K562 (cell line): ENCODE measurements around the gene MMP28. TPM values are rescaled to one million over a fixed set of nuclear protein-coding genes. Genes with fewer than 3 reads are reported as not detected.
A peak's percentile ranks its signal among the peaks of the same experiment; 100 is the strongest.

ENCODE experiments used
- CREB1 ChIP-seq, 2 experiments: sonication (generic) in 1 of 2; formaldehyde crosslinking in 1 of 2; IDR thresholded peaks; 2 replicates each; pipeline versions ENCODE4 v1.6.1 to v1.8.0; 2012 to 2022; ENCODE audit warnings: inconsistent platforms in 1 of 2, mild to moderate bottlenecking in 1 of 2, missing genetic modification reagents in 1 of 2, moderate library complexity in 1 of 2
- FOXA1 ChIP-seq: fragments of 450-650 bp; IDR thresholded peaks from 2 replicates; pipeline ENCODE4 v1.6.1; 2016; ENCODE audit warnings: mild to moderate bottlenecking, borderline replicate concordance
- HNRNPH1 ChIP-seq: fragments of 200-400 bp; formaldehyde crosslinking; optimal IDR thresholded peaks from 2 replicates; pipeline ENCODE3; 2017; ENCODE audit warnings: low read depth, mild to moderate bottlenecking, low read length, moderate library complexity
- MCM7 ChIP-seq, 2 experiments: fragments of 450-650 bp; IDR thresholded peaks; 2 replicates each; pipeline ENCODE4 v1.6.1; 2016 to 2018
- MTA3 ChIP-seq: fragments of 450-650 bp; formaldehyde crosslinking; IDR thresholded peaks from 2 replicates; pipeline ENCODE4 v1.6.1; 2017; ENCODE audit warnings: mild to moderate bottlenecking, borderline replicate concordance
- NFXL1 ChIP-seq: fragments of 450-650 bp; formaldehyde crosslinking; IDR thresholded peaks from 2 replicates; pipeline ENCODE4 v1.4.0; 2021; ENCODE audit warnings: mild to moderate bottlenecking
- RB1 ChIP-seq: fragments of 450-650 bp; IDR thresholded peaks from 2 replicates; pipeline ENCODE4 v1.6.1; 2017; ENCODE audit warnings: low read depth, mild to moderate bottlenecking
- ZBTB17 ChIP-seq: fragments of 450-650 bp; formaldehyde crosslinking; IDR thresholded peaks from 2 replicates; pipeline ENCODE4 v1.4.0; 2020; ENCODE audit warnings: mild to moderate bottlenecking
- ZNF212 ChIP-seq: fragments of 450-650 bp; formaldehyde crosslinking; IDR thresholded peaks from 2 replicates; pipeline ENCODE4 v1.4.0; 2020; ENCODE audit warnings: mild to moderate bottlenecking
- ZNF384 ChIP-seq: IDR thresholded peaks from 2 replicates; pipeline ENCODE4 v1.6.1; 2012; ENCODE audit warnings: low read depth, low read length, improper control_type of control experiment
- polyA plus RNA-seq, 8 experiments: library from polyadenylated mRNA; depleted of rRNA in 4 of 8; stranded (reverse) in 5 of 8; unstranded in 3 of 8; fragments of >200 nt; fragmentation: Nextera tagmentation in 2 of 8; fragmentation: Illumina TruSeq in 1 of 8; extraction: Ambion mirVana in 2 of 8; extraction: Trizol in 1 of 8; gene quantifications; 2 replicates each; pipeline versions ENCODE4 v1.2.1 to v1.2.3, GENCODE V29; 2011 to 2014; ENCODE audit warnings: inconsistent platforms in 1 of 8, missing spikeins in 1 of 8
- total RNA-seq, 7 experiments: library from RNA; depleted of rRNA in 6 of 7; stranded (reverse); fragments of >200 nt in 6 of 7; fragmentation: Illumina TruSeq in 2 of 7; extraction: Trizol in 2 of 7; gene quantifications; 2 replicates each; pipeline versions ENCODE4 v1.2.1 to v1.2.3, GENCODE V29; 2011 to 2021; ENCODE audit warnings: low replicate concordance in 1 of 7
- TF ChIP-seq, protein P1 (sequence below): sonication (generic); formaldehyde crosslinking; IDR thresholded peaks from 2 replicates; pipeline ENCODE4 v1.8.0; 2022; ENCODE audit warnings: missing genetic modification reagents, mild to moderate bottlenecking, moderate library complexity, borderline replicate concordance
- TF ChIP-seq, protein P2 (sequence below): sonication (generic); formaldehyde crosslinking; IDR thresholded peaks from 2 replicates; pipeline ENCODE4 v1.8.1; 2022; ENCODE audit warnings: missing genetic modification reagents
- TF ChIP-seq, protein P3 (sequence below): fragments of 250-450 bp; sonication (Bioruptor Pico); IDR thresholded peaks from 2 replicates; pipeline ENCODE4 v1.5.0; 2021; ENCODE audit warnings: mild to moderate bottlenecking, moderate library complexity
- TF ChIP-seq, protein P4 (sequence below), 2 experiments: fragments of 450-650 bp in 1 of 2; sonication (generic) in 1 of 2; formaldehyde crosslinking; conservative IDR thresholded peaks; 2 replicates each; pipeline versions ENCODE4 v1.4.0 to v1.8.1; 2020 to 2022; ENCODE audit warnings: mild to moderate bottlenecking in 1 of 2, missing genetic modification reagents in 1 of 2
- TF ChIP-seq, protein P5 (sequence below): fragments of 450-650 bp; IDR thresholded peaks from 2 replicates; pipeline ENCODE4 v1.6.1; 2017; ENCODE audit warnings: antibody characterized with exemption, mild to moderate bottlenecking

MMP28 gene
- total and polyA plus RNA-seq, 9 of the 15 experiments (the other 6 are each of a cell fraction or from before 2014, with no cell fraction given): not detected

DNA sequence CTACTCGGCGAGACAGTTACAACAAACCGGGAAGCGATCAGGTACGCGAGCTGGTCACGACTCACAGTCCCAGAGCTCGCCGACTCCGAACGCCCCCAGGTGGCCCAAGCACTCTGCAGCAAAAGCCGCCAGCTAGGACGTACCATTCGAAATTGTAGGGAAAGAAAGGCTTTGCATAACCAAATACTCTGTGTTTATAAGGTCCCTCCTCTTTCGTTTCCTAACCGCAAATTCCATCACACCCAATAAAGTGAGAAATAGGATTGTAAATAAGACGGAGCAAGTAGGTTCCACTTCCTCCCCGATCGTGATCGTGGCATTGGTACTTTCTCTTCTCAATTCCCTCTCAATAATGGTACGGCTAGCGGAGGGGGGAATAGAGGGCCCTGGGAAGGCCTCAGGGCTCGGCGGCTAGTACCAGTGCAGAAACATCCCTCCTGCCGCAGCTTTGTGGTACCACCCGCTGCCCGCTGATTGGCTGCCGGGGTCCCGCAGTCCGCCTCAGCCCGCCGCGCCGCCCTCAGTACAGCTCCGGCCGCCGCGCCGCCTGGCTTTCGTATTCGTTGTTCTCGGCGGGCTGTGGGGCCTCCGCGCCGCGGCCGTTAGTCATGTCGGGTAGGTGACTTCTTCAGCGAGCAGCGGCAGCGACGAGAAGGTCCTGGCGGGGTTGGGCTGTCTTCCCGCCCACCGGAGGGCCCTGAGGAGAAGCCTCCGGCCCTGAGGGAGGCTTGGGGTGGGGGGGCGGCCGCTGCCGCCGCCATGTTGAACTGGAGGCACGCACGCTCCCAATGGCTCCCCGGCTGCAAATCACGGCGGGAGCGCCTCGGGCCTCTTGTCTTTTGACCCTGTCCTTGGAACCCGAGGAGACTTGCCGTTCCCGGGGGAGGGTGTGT, 13.8 kb upstream of the MMP28 start, which contains the start of gene TAF15 (continued):
- TF ChIP-seq, protein P1, sequence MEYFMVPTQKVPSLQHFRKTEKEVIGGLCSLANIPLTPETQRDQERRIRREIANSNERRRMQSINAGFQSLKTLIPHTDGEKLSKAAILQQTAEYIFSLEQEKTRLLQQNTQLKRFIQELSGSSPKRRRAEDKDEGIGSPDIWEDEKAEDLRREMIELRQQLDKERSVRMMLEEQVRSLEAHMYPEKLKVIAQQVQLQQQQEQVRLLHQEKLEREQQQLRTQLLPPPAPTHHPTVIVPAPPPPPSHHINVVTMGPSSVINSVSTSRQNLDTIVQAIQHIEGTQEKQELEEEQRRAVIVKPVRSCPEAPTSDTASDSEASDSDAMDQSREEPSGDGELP (CRISPR knock-in tag): peak; percentile 62
- TF ChIP-seq CREB1 (IDR thresholded peaks at IDR 0.05) (peak; percentile 48; the same call in 1 of the 2 replicates), CREB1 (CRISPR knock-in tag; IDR thresholded peaks at IDR 0.05) (peak; percentile 35; the same call in 1 of the 2 replicates), ZNF212 (CRISPR knock-in tag) (0 out of 2 replicates have a peak, but pooled peaks have one; percentile 49), NFXL1 (CRISPR knock-in tag) (no peak), HNRNPH1 (no peak), RB1 (peak; percentile 92), MCM7 (IDR thresholded peaks at IDR 0.05) (no peak), MTA3 (peak; percentile 87), FOXA1 (no peak), ZBTB17 (CRISPR knock-in tag) (0 out of 2 replicates have a peak, but pooled peaks have one; percentile 25), ZNF384 (no peak)
- TF ChIP-seq, protein P2, sequence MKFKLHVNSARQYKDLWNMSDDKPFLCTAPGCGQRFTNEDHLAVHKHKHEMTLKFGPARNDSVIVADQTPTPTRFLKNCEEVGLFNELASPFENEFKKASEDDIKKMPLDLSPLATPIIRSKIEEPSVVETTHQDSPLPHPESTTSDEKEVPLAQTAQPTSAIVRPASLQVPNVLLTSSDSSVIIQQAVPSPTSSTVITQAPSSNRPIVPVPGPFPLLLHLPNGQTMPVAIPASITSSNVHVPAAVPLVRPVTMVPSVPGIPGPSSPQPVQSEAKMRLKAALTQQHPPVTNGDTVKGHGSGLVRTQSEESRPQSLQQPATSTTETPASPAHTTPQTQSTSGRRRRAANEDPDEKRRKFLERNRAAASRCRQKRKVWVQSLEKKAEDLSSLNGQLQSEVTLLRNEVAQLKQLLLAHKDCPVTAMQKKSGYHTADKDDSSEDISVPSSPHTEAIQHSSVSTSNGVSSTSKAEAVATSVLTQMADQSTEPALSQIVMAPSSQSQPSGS: no peak
- TF ChIP-seq, protein P3, sequence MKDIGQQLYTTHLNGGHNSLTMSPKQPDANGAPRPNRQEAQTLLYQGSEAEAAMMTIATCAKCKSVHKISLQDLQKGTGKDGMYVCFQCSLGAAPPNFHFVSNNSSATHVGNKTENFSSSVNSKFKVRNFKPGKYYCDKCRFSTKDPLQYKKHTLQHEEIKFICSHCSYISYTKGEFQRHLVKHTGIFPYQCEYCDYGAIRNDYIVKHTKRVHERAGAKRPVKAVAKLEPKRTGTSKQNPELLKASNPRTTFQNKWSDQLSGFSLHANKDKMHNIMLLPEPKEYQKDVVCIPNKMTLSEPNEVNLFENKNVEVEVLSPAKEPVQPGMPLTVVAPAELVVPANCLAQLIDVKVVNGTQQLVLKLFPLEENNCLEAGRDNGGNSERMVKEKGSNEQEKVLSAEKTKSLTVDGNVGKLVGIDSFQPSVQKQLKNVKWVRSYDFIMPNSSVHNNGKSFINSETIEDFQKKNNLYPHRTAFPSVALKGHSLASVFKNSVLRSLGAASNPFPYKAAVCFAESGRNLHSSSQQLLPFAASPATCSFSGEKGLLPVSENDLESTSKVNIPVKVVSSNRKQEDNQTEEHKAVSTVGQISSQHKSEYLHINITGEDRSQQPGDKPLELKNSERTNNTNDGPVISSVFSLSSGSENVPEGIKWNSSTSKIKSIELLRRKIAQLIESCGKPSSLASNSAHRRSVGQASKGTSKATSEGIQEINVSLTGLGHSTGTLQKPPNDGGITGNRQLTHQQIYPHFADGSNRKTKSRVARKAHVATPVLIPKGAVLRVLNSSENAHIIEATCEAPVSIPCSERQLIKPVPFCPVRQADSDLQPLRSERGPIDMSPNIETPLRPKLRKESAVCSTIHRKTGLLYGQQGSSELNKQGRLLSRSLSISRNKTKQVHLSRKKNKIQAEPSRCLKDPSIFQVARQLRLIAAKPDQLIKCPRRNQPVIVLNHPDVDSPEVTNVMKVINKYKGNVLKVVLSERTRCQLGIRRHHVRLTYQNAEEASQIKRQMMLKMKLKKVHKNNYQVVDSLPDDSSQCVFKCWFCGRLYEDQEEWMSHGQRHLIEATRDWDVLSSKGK (CRISPR knock-in tag): no peak
- TF ChIP-seq, protein P4, sequence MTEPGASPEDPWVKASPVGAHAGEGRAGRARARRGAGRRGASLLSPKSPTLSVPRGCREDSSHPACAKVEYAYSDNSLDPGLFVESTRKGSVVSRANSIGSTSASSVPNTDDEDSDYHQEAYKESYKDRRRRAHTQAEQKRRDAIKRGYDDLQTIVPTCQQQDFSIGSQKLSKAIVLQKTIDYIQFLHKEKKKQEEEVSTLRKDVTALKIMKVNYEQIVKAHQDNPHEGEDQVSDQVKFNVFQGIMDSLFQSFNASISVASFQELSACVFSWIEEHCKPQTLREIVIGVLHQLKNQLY (CRISPR knock-in tag; conservative IDR thresholded peaks at IDR 0.05): peak in 1 of 2 experiments; percentile 75; a peak in 1 of 4 replicates
- TF ChIP-seq, protein P5, sequence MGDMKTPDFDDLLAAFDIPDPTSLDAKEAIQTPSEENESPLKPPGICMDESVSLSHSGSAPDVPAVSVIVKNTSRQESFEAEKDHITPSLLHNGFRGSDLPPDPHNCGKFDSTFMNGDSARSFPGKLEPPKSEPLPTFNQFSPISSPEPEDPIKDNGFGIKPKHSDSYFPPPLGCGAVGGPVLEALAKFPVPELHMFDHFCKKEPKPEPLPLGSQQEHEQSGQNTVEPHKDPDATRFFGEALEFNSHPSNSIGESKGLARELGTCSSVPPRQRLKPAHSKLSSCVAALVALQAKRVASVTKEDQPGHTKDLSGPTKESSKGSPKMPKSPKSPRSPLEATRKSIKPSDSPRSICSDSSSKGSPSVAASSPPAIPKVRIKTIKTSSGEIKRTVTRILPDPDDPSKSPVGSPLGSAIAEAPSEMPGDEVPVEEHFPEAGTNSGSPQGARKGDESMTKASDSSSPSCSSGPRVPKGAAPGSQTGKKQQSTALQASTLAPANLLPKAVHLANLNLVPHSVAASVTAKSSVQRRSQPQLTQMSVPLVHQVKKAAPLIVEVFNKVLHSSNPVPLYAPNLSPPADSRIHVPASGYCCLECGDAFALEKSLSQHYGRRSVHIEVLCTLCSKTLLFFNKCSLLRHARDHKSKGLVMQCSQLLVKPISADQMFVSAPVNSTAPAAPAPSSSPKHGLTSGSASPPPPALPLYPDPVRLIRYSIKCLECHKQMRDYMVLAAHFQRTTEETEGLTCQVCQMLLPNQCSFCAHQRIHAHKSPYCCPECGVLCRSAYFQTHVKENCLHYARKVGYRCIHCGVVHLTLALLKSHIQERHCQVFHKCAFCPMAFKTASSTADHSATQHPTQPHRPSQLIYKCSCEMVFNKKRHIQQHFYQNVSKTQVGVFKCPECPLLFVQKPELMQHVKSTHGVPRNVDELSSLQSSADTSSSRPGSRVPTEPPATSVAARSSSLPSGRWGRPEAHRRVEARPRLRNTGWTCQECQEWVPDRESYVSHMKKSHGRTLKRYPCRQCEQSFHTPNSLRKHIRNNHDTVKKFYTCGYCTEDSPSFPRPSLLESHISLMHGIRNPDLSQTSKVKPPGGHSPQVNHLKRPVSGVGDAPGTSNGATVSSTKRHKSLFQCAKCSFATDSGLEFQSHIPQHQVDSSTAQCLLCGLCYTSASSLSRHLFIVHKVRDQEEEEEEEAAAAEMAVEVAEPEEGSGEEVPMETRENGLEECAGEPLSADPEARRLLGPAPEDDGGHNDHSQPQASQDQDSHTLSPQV: 0 out of 2 replicates have a peak, but pooled peaks have one; percentile 13
